Measurements from ENCODE around the gene SGPP1. TPM values are rescaled to one million over a fixed set of nuclear protein-coding genes. Genes with fewer than 3 reads are reported as not detected.

The SGPP1 gene
- total and polyA plus RNA-seq, 12 donors, result 4.0 to 9.0 (median 4.7) TPM

GRCh38 chr14:63770187-63770807 is 42.4 kb upstream of the SGPP1 start:
- WGBS, 2 donors, result 66 to 71% methylated on average over 3 of the region's 3 CpGs

GRCh38 chr14:63766611-63767010 is 38.7 kb upstream of the SGPP1 start:
- no peak overlapping the region for H3K4me3 ChIP-seq
- WGBS, 2 donors, result 51 to 54% methylated on average over 3 of the region's 3 CpGs
- no peaks in the 10 kb centered on the region for H3K36me3 ChIP-seq
- intact Hi-C loops (cut with DNase I), result loop anchor here in 5 of 10 donors (5.0 to 10.0 kb wide), 3 partner anchors 372 to 382 kb away; no protein-coding TSS in a partner anchor
- no peaks in the 10 kb centered on the region for H3K9me3 ChIP-seq
- H3K27me3 ChIP-seq, result no peaks in the 10 kb centered on the region
- DNase-seq (no peak), ATAC-seq (no peak)
- no peak for TF ChIP-seq CTCF (IDR thresholded peaks at IDR 0.05)
- no peak overlapping the region for H3K27ac ChIP-seq
- peaks cover 0 to 3% (median 0%) of the 10 kb centered on the region in 9 donors for H3K4me1 ChIP-seq

More at GRCh38 chr14:63770187-63770807, 42.4 kb upstream of the SGPP1 start:
- intact Hi-C loops (cut with DNase I), result loop anchor here in 5 of 10 donors (2.0 to 10.0 kb wide), 5 partner anchors 41 to 1605 kb away; partner anchors contain the start of gene SGPP1 (in 2 of the 5)
- H3K27me3 ChIP-seq, result no peaks in the 10 kb centered on the region
- no peaks in the 10 kb centered on the region for H3K36me3 ChIP-seq
- H3K27ac ChIP-seq, result no peak overlapping the region
- DNase-seq (peak in 1 of 2 donors; percentile 42), ATAC-seq (peak in 6 of 8 donors; percentile 44 to 74 (median 66))
- H3K9me3 ChIP-seq, result no peaks in the 10 kb centered on the region
- no peak overlapping the region for H3K4me3 ChIP-seq
- peaks cover 0 to 3% (median 0%) of the 10 kb centered on the region in 9 donors for H3K4me1 ChIP-seq
- peak; percentile 6 to 70 (median 65) for TF ChIP-seq CTCF (IDR thresholded peaks at IDR 0.05)

- no peaks in the 10 kb centered on the region for H3K27me3 ChIP-seq
- H3K36me3 ChIP-seq, result no peaks in the 10 kb centered on the region
- no peak overlapping the region for H3K27ac ChIP-seq
- DNase-seq (no peak), ATAC-seq (no peak)
- H3K4me3 ChIP-seq, result no peak overlapping the region
- H3K9me3 ChIP-seq, result no peaks in the 10 kb centered on the region
- intact Hi-C loops (cut with DNase I), result loop anchor here in 5 of 10 donors (5.0 to 10.0 kb wide), 4 partner anchors 37 to 380 kb away; partner anchors contain the start of gene SGPP1 (in 1 of the 5)
- H3K4me1 ChIP-seq, result peaks cover 0 to 12% (median 0%) of the 10 kb centered on the region in 9 donors
- TF ChIP-seq CTCF (IDR thresholded peaks at IDR 0.05), result no peak
- 86 to 91% methylated on average over 6 of the region's 6 CpGs for WGBS, 2 donors
These were observed 36.8 kb upstream of the SGPP1 start for GRCh38 chr14:63764620-63765139.

GRCh38 chr14:63764103-63764502 is 36.2 kb upstream of the SGPP1 start:
- DNase-seq, result no peak
- H3K4me1 ChIP-seq, result peaks cover 0 to 18% (median 0%) of the 10 kb centered on the region in 9 donors
- H3K27ac ChIP-seq, result no peak overlapping the region
- TF ChIP-seq CTCF (IDR thresholded peaks at IDR 0.05), result no peak
- no peak for ATAC-seq
- no peaks in the 10 kb centered on the region for H3K9me3 ChIP-seq
- no peaks in the 10 kb centered on the region for H3K36me3 ChIP-seq
- H3K27me3 ChIP-seq, result no peaks in the 10 kb centered on the region
- 75 to 80% methylated on average over 5 of the region's 5 CpGs for WGBS, 2 donors
- H3K4me3 ChIP-seq, result no peak overlapping the region
- intact Hi-C loops (cut with DNase I), result loop anchor here in 4 of 10 donors (5.0 to 10.0 kb wide), 3 partner anchors 37 to 379 kb away; partner anchors contain the start of gene SGPP1 (in 1 of the 4)

Measured in heart right ventricle (tissue), 16 donors.